Heart left ventricle (tissue), 16 donors: Measurements from ENCODE around the gene FASN. TPM values are rescaled to one million over a fixed set of nuclear protein-coding genes. Genes with fewer than 3 reads are reported as not detected.

Experiments used
- ATAC-seq, 4 donors: fragments of 200-7000 bp; cut with Tn5 transposase; one replicate each; pipeline ENCODE4 v1.9.1; 2020 to 2022; ENCODE audit warnings: moderate library complexity in 4 of 4, mild to moderate bottlenecking in 3 of 4, moderate number of reproducible peaks in 1 of 4
- DNase-seq, 5 donors: peaks; one replicate each; pipeline ENCODE4 v3.0.0-alpha.2; 2020
- H3K27ac ChIP-seq, 12 donors: fragments of 200-600 bp; sonication (generic) in 4 of 12; one replicate each; pipeline versions ENCODE4 v1.5.0 to v1.8.0; 2016 to 2022; ENCODE audit warnings: mild to moderate bottlenecking in 2 of 12
- H3K27me3 ChIP-seq, 9 donors: fragments of 200-600 bp; sonication (generic) in 2 of 9; one replicate each; pipeline versions ENCODE4 v1.5.1 to v1.8.0; 2016 to 2022; ENCODE audit warnings: mild to moderate bottlenecking in 3 of 9
- H3K36me3 ChIP-seq, 9 donors: fragments of 200-600 bp; sonication (generic) in 2 of 9; one replicate each; pipeline versions ENCODE4 v1.5.0 to v1.8.0; 2018 to 2022; ENCODE audit warnings: mild to moderate bottlenecking in 2 of 9
- H3K4me1 ChIP-seq, 12 donors: fragments of 200-600 bp; sonication (generic) in 4 of 12; one replicate each; pipeline versions ENCODE4 v1.5.0 to v1.8.0; 2016 to 2022; ENCODE audit warnings: mild to moderate bottlenecking in 3 of 12
- H3K4me3 ChIP-seq, 12 donors: fragments of 200-600 bp; sonication (generic) in 4 of 12; one replicate each; pipeline versions ENCODE4 v1.5.0 to v1.8.0; 2017 to 2022; ENCODE audit warnings: mild to moderate bottlenecking in 9 of 12, moderate library complexity in 4 of 12
- H3K9me3 ChIP-seq, 12 donors: fragments of 200-600 bp; sonication (generic) in 4 of 12; one replicate each; pipeline versions ENCODE4 v1.5.0 to v1.8.0; 2016 to 2022; ENCODE audit warnings: mild to moderate bottlenecking in 1 of 12
- CTCF ChIP-seq, 12 donors: fragments of 200-600 bp; sonication (generic) in 4 of 12; IDR thresholded peaks; one replicate each; pipeline versions ENCODE4 v1.5.0 to v1.8.0; 2018 to 2022; ENCODE audit warnings: antibody characterized with exemption in 12 of 12, mild to moderate bottlenecking in 5 of 12
- POLR2A ChIP-seq, 2 donors: fragments of 450-650 bp; IDR thresholded peaks; one replicate each; pipeline ENCODE4 v1.6.1; 2017; ENCODE audit warnings: antibody characterized with exemption in 2 of 2, mild to moderate bottlenecking in 2 of 2, moderate library complexity in 2 of 2
- WGBS, 4 donors: extraction: QIAGEN DNeasy Blood & Tissue Kit in 2 of 4; methylation state at CpG; one replicate each; pipeline versions ENCODE4 v1.1.5 to v1.1.7; 2013 to 2018; 5-methylcytosine and 5-hydroxymethylcytosine counted together
- intact Hi-C, 10 donors: fragments of 100-400 bp; cut with DNase I; formaldehyde crosslinking; loops; one replicate each; pipeline versions ENCODE4 v1.11.1 to v1.14.2; 2022
- polyA plus RNA-seq, 2 donors: library from polyadenylated mRNA; stranded (reverse); fragments of 200-250 nt; gene quantifications; one replicate each; pipeline ENCODE4 v1.2.3, GENCODE V29; 2013
- total RNA-seq, 9 donors: library from RNA; depleted of rRNA in 2 of 9; stranded (reverse); fragments of >200 nt in 2 of 9; fragmentation: NEBNext Ultra II Directional in 3 of 9; extraction: Animal tissue kit (Norgen Biotek cat#: 25700) in 3 of 9; gene quantifications; one replicate each; pipeline versions ENCODE4 v1.1.0 to v1.2.4, GENCODE V29; 2016 to 2023
- donor health status: ischemic (EF 13 %, LVEDD 7.1; RV severe dilation, severe dysfunction).
- donor health status: healthy with polysubstance abuse.
- donor health status: DM: no; HTN: yes; CAD: no.
- donor health status: DM: no; HTN: no; CAD: no.
- donor health status: ischemic (EF 25% LVEDD 6.9; RV normal size, moderate dysfunction).
- donor health status: ischemic (EF 25% LVEDD 5.7; RV mildly dilated, moderate dysfunction).
- donor health status: healthy.
- donor health status: DM: yes; HTN: yes; CAD: no.
- donor health status: ischemic (EF 35%, LVEDD 5.7; RV mildly dilated, moderate dysfunction).
- donor health status: nonischemic (EF 11% LVEDD 7.7; RV severe dilation, severe dysfunction).
- donor health status: DM: yes; HTN: yes; CAD: no.
- donor health status: PGD.
- donor health status: ischemic (EF 29% LVEDD 5.4; RV normal size, mild dysfunction).
- donor health status: nonischemic (EF 23%, LVEDD 6.1; RV moderate dilation, normal function).

Gene FASN
- total and polyA plus RNA-seq, 11 donors: 6.9 to 103 (median 18.9) TPM

GRCh38 chr17:82053556-82054263 lies 44.3 kb downstream of the FASN start:
- ATAC-seq (no peak), DNase-seq (peak in 2 of 5 donors; percentile 24 to 54)
- H3K27ac ChIP-seq: no peak overlapping the region
- no peaks in the 10 kb centered on the region for H3K27me3 ChIP-seq
- 94 to 95% (median 95%) methylated on average over 18 to 28 of the region's 28 CpGs for WGBS, 4 donors
- peaks cover 3 to 38% (median 24%) of the 10 kb centered on the region in 12 donors for H3K4me1 ChIP-seq
- intact Hi-C loops: no loop called here
- H3K4me3 ChIP-seq: peak overlapping the region in 1 of 12 donors; percentile 96
- no peaks in the 10 kb centered on the region for H3K9me3 ChIP-seq
- H3K36me3 ChIP-seq: peaks cover 0 to 69% (median 53%) of the 10 kb centered on the region in 9 donors
- no peak for TF ChIP-seq POLR2A (IDR thresholded peaks at IDR 0.05)

- peaks cover 3 to 38% (median 24%) of the 10 kb centered on the region in 12 donors for H3K4me1 ChIP-seq
- H3K27ac ChIP-seq: no peak overlapping the region
- H3K36me3 ChIP-seq: peaks cover 0 to 68% (median 48%) of the 10 kb centered on the region in 9 donors
- DNase-seq (peak in 2 of 5 donors; percentile 27 to 37), ATAC-seq (no peak)
- H3K9me3 ChIP-seq: no peaks in the 10 kb centered on the region
- intact Hi-C loops: no loop called here
- TF ChIP-seq CTCF (IDR thresholded peaks at IDR 0.05) (no peak), POLR2A (IDR thresholded peaks at IDR 0.05) (no peak)
- H3K27me3 ChIP-seq: no peaks in the 10 kb centered on the region
- H3K4me3 ChIP-seq: peak overlapping the region in 7 of 12 donors; percentile 63 to 96 (median 82)
- 90 to 93% (median 90%) methylated on average over 8 to 19 of the region's 19 CpGs for WGBS, 4 donors
Measured at GRCh38 chr17:82053130-82053529, 44.9 kb downstream of the FASN start.

- peak overlapping the region; percentile 63 to 96 (median 82) for H3K4me3 ChIP-seq
- TF ChIP-seq CTCF (IDR thresholded peaks at IDR 0.05): no peak
- TF ChIP-seq POLR2A (IDR thresholded peaks at IDR 0.05): no peak
- no peaks in the 10 kb centered on the region for H3K27me3 ChIP-seq
- H3K9me3 ChIP-seq: no peaks in the 10 kb centered on the region
- intact Hi-C loops: no loop called here
- no peak for ATAC-seq
- WGBS, 4 donors: 15 to 27% (median 25%) methylated on average over 17 to 19 of the region's 19 CpGs
- H3K27ac ChIP-seq: peak overlapping the region in 5 of 12 donors; percentile 9 to 67 (median 58)
- peaks cover 0 to 68% (median 43%) of the 10 kb centered on the region in 9 donors for H3K36me3 ChIP-seq
- H3K4me1 ChIP-seq: peaks cover 3 to 38% (median 24%) of the 10 kb centered on the region in 12 donors
- DNase-seq: no peak
Measured at GRCh38 chr17:82052638-82053059, 45.4 kb downstream of the FASN start.

- Histone ChIP-seq H3K4me1 (peaks cover 3 to 38% (median 24%) of the 10 kb centered on the region in 12 donors), H3K9me3 (no peaks in the 10 kb centered on the region), H3K27ac (peak within 1 kb of the TSS in 10 of 12 donors; percentile 38 to 72 (median 59)), H3K4me3 (peak within 1 kb of the TSS; percentile 63 to 96 (median 82)), H3K27me3 (no peaks in the 10 kb centered on the region), H3K36me3 (peaks cover 0 to 68% (median 36%) of the 10 kb centered on the region in 9 donors)
- intact Hi-C loops: no loop called here
- WGBS, 4 donors: 1 to 7% (median 1%) methylated on average over 5 to 94 of the region's 94 CpGs
- DNase-seq: peak; percentile 79 to 90 (median 85)
- ATAC-seq: peak in 3 of 4 donors; percentile 66 to 75 (median 70)
- no peak for TF ChIP-seq CTCF (IDR thresholded peaks at IDR 0.05)
- peak; percentile 9 to 47 for TF ChIP-seq POLR2A (IDR thresholded peaks at IDR 0.05)
Measured at GRCh38 chr17:82051776-82052637, 46.0 kb downstream of the FASN start, which contains the start of the genes GPS1 and RFNG. Gene GPS1 (plus strand): TSS chr17:82051898. CDS start chr17:82051932, 34 bp downstream. Gene RFNG (minus strand): TSS chr17:82051811. CDS start chr17:82051766, 45 bp downstream.
